HG02884 (cell line): Measurements from ENCODE around the gene ADIPOR2.
"Not testable (repeated sequence)": the region's sequence is repeated elsewhere in the genome, so short reads cannot be mapped to it uniquely, and the experiment has no call there.

Source experiments
- ATAC-seq: cut with Tn5 transposase; IDR thresholded peaks from one replicate; pipeline ENCODE4 v1.9.1; 2021; ENCODE audit warnings: mild to moderate bottlenecking, moderate library complexity; ENCODE audit not compliant: unreplicated experiment

The ADIPOR2 gene

DNA sequence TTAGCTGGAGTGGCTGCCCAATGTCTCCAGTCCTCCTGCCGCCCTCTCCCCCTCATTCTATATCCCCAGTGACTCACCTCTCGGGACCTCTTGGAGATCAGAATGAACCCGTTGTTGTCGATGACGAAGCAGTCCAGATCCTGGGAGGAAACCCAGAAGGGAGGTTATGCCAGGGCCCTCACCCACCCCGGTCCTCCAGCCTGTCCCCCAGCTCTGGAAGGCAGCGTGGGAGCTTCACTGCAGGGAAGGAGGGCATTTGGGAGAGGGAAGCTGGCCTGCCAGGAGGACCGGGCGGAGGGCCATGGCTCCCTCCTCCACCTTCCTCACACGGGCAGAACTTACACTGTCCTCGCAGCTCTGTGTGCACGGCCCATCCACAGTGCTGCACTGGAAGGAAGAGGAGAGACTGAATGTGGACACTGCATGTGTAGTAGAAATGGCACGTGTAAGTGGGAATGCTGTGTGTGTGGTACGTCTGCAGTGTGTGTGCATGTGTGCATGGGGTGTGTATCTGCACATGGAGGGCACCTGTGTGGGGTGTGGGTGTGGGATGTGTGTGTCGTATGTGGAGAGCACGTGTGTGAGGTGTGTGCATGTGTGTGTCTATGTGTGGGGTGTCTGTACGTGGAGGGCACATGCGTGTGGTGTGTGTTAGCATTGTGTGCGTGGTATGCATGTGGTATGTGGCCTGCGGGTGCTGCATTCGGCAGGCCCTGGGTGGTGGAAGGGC lies 119.5 kb downstream of the ADIPOR2 start:
- ATAC-seq, result no peak

DNA sequence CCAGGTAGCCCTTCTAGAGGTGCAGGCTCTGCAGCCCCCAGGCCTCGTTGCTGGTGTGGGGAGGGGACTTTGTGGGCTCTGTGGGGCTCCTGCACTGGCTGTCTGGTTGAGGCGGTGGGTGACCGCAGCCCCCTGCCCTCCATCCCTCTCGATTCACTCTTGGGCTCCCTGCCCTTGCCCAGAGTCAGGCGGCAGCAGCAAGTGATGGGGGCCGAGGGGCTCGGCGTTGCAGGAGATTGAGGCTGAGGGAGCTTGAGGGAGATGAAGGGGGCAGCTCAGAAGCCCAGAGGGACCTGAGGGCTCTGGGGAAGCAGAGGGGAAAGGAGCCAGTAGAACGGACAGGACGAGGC lies 120.0 kb downstream of the ADIPOR2 start:
- no peak for ATAC-seq

DNA sequence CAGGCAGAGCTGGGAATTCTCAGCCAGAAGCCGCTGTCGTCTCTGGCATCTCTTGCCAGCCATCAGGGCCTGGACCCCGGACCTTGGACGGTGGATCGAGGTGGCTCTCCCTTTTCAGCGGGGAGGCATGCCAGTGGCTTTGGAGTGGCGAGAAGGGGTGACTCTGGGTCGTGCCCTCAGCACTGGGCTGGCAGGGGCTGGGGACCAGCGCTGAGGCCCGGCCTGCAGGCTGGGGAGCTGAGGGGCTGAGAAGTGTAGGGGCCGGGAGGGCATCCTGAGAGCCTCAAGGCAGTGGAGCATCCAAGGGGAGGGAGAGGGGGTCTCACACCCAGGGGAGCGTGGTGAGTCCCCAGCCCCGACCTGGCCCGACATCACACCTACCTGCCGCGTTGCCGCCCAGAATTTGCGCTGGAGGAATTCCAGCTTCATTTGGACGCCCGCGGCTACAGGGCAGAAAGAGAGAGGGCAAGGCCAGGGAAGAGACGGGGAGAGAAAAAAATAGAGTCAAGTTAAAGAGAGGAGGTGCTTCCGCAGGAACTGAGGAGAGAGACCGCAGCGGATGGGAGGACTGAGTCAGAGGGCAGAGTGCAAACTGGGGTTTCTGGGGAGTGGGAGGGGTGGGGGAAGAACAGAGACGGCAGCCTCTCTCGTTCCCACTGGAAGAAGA lies 120.5 kb downstream of the ADIPOR2 start:
- no peak for ATAC-seq

DNA sequence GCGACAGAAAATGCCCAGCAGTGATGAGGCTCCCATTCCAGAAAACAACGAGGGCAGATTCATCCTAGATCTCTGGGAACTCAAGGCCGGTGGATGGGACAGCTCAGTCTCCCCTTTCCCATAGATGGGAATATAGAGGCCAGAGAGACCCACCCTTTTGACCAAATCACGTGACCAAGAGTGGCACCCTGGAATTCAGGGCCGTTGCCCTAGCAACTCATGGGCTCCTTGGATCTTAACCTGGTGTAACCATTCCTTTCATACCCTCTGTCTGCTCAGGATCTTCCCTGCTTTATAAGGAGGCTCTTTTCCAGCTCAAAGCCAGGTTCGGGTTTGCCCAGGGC lies 121.0 kb downstream of the ADIPOR2 start:
- no peak for ATAC-seq

DNA sequence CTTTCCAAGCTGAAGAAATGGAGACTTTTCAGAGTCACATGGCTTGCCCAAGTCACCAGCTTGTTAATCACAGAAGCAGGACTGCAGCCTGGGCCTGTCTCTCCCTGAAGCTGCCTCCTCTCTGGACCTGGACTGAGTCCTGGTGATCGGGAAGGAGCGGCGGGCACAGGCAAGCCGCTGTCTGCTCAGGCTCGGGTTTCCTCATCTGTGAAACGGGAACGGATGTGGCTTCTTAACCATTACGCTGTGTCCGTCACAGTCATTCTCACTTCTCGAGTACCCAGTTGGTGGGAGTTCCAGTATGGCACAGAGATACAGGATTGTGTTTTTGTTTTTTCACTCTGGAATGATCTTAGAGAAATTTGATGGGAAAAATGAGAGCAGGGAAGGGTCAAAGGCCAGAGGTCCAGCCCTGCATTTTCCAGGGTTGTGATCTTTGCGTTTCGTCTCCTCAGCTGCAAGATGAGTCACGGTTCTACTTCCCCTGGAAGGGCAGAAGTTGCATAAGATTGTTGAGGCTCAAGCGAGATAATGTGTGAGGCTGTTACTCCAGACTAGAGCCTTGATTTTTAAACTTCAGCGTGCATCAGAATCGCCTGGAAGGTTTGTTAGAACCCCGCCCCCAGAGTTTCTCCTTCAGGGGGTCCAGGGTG lies 121.9 kb downstream of the ADIPOR2 start:
- no peak for ATAC-seq

DNA sequence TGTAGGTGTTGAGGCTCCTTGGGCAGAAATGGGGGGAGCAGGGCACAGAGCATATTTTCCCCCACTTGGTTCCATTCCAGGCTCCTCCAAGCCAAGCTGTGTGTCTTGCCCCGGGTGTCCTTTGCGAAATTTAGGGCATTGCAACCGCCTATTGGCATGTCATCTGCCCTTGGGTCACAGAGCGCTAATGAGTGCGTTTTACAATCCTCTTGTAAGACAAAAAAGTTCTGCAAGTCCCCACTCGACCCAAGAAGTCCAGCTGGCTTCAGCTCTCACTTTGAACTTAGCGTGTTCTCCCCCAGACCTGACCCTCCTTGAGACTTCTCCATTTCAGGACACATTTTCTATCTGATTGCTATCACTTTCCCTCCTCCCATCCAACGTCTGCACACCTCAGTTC lies 123.4 kb downstream of the ADIPOR2 start:
- no peak for ATAC-seq

DNA sequence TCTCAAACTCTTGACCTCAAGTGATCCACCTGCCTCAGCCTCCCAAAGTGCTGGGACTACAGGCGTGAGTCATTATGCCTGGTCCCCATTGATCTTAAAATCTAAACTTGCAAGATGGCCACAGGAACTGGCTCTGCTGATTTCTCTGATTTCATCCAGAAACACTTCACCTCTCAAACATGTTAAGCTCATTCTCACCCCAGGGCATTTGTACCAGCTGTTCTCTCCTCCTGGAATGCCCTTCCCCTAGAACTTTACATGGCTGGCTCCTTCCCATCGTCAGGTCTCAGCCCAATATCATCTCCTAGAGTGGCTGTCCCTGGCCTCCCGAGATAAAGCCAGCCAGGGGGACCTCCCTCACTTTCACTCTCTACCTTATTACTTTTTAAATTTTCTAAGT lies 124.2 kb downstream of the ADIPOR2 start:
- no peak for ATAC-seq

DNA sequence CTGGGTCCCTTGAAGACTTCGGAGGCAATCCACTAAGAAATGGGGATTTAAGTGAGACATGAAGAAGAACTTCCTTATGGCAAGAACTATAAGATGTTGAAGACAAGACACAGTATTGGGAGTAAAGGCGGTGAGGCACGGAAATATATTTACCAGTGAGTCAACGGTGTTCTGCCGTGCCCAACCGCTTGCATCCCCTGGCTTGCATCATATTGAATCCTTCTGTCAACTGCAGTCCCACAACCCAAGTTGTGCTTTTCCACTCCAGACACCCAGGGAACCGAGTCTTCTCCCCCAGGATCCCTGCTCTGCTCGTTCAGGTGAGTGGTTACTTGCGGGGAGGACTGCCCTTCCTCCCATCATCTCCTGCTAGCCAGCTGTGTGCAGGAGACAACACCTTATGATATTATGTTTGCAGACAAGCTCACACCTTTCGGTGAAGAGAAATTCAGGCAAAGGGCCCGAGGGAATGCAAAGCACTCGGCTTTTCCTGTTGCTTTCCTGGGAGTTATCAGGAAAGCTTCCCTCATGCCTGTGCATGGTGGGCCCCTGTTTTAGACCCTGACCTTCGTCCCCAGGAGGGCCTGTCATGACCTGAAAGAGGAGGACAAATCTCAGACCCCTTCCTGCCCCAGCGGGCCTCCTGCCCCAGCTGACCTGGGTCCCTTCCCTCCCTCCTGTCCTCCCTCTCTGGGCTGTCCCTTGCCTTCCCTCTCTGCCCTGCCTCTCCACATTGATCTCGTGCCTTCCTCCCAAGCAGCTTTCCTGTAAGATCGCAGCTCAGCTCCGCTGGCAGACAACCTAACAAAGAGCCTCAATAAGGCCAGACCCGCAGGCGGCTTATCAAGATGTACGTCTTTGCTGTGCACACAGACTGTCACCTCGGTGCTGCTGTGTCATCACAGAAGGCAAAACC lies 125.2 kb downstream of the ADIPOR2 start:
- no peak for ATAC-seq

DNA sequence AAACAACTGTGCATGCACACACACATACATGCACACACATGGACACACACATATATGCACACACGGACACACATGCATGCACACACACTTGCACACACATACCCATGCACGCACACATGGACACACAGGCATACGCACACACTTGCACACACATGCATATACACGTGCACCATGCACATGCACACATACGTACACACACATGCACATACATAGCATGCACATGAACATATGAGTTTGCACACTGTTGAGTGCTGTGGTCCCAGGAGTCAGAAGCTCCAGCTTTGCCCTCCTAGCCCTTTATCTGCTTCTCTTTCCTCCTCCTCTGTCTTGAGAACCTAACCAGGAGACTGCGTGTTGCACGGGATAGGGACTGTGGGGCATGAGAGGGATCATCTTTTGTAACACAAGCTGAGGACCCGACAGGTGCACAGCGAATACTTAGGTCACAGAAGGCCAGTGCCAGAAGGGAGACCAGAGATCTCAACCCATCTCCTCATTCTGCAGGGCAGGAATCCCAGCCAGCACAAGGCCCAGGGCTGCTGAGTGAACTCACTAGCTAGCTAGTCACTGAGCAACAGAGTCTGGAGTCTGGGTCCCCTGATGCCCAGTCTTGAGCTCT lies 126.0 kb downstream of the ADIPOR2 start:
- no peak for ATAC-seq

DNA sequence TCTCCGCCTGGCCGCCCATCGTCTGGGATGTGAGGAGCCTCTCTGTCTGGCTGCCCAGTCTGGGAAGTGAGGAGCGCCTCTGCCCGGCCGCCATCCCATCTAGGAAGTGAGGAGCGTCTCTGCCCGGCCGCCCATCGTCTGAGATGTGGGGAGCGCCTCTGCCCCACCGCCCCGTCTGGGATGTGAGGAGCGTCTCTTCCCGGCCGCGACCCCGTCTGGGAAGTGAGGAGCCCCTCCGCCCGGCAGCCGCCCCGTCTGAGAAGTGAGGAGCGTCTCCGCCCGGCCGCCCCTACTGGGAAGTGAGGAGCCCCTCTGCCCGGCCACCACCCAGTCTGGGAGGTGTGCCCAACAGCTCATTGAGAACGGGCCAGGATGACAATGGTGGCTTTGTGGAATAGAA lies 127.1 kb downstream of the ADIPOR2 start:
- not testable (repeated sequence) for ATAC-seq

DNA sequence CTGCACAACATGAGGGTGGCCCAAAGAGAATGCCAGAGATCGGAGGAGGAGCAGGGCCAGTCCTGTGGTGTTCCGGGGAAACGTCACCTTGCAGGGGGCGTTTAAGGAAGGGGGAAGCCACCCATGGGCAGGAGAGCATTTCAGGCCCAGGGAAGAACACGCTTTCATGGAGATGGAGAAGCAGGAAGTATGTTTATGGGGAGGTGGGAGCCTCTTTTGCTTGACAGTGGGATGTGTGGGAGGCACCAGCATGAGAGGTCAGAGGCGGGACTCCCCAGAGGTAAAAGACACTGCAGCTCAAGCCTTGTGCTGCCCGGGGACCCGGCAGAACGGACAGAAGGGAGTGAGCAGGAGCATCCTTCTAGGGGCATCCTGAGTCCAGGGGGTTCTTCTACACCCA lies 128.2 kb downstream of the ADIPOR2 start:
- no peak for ATAC-seq

DNA sequence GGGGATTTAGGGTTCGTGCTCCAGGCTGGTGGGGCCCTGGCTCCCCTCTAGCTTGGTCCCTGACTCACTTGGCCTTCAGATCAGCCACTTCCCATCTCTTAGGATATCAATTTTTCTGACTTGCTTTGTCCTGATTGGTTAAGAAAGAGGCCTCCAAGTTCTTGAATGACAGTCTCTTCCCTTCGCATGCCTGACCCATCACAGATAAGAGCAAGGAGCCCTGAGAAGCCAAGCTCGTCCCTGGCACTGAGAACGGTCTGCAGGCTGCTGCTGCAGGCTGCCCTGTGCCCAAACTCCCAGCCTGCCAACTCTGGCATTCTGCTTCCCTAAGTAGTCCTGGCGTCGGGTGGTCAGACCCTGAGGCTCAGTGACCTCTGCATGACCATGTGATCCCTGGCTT lies 128.7 kb downstream of the ADIPOR2 start:
- no peak for ATAC-seq

DNA sequence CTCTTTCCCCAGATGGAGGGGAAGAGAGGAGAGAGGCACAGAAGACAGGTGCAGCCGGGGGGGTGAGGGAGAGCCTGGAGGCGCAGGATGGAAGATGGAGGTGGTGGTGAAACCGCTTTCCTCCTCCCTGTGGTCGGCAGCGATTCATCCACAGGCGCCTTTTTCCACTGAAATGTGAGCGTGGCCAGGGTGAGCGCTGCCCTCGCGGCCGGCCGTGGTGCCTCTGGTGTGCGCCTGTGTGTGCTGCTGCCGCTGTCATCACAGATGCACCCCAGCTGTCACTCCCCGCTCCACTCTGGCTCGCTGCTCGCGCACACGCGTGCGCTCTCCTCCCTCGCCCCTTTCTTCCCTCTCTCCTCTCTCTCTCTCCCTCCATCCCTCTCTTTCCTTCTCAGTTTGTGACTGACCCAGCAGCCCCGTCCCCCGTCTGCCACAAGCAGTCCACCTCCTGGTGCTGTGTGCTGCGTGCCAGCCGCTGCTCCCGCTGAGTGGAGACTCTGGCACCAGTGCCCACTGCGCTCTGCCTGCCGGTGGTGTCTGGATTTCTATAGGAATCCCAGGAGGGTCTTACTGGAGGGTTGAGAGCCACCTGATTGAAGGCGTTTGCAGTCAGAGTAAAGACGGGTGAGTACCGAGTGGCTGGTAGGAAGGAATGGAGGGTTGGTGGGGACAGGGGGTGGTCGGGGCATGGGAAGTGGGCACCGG lies 129.5 kb downstream of the ADIPOR2 start, which contains the start of gene LRTM2:
Gene LRTM2 (plus strand): TSS at position 375 of the 705 bp plus-strand sequence. CDS start 7,584 bp downstream, outside the sequence.
- no peak for ATAC-seq

DNA sequence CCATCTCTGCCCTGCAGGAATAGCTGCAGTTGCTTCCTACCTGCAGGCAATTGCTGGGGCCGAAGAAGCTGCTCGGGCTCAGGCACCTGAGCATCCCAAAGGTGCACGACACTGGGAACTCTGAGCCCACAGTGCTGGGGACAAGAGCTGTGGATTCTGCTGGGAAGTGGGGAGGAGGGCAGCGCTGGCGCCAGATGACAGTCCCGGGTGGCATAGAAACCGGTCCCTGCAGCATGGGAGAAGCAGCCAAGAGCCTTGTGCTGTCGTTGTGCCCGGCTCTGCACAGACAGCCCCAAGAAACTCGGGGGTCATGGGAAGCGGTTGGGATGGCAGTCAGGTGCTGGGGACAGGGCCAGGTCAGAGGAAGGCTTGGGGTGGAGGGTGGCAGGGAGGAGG lies 130.0 kb downstream of the ADIPOR2 start:
- no peak for ATAC-seq

DNA sequence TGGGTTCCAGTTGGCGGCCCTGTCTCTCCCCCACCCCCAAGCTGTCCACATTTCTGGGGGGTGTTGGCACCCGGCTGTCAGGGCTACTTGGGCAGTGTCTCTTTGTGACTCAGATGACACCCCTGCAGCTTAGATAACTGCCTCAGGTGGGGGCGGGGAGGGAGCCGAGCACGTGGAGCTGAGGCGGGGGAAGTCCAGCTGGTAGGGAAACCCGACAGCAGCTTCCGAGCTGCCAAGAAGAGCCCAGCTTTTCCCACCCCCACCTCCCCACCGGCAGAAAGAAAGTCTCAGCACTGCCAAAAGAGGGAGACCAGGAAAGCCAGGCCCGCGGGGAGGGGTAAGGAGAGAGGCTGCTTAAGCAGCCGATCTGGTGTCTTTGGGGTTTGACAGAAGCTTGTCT lies 130.9 kb downstream of the ADIPOR2 start:
- no peak for ATAC-seq

DNA sequence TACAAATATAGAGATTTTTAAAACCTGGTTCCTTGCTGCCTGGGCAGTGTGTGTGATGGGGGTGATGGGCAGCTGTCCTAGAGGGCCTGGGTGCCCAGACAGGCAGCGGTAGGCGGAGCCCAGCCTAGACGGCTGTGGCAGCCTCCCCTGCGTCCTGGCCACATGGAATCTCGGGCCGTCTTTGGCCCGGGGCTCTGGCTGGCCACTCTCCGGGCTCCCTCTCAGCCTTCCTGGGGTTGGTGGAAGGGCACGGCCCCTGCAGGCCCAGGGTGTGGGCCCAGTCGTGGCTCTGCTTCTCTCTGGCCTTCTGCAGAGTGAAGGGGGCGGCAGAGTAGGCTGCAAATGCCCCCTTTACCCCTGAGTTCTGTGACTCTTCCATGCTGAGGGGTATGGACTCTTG lies 131.8 kb downstream of the ADIPOR2 start:
- no peak for ATAC-seq

DNA sequence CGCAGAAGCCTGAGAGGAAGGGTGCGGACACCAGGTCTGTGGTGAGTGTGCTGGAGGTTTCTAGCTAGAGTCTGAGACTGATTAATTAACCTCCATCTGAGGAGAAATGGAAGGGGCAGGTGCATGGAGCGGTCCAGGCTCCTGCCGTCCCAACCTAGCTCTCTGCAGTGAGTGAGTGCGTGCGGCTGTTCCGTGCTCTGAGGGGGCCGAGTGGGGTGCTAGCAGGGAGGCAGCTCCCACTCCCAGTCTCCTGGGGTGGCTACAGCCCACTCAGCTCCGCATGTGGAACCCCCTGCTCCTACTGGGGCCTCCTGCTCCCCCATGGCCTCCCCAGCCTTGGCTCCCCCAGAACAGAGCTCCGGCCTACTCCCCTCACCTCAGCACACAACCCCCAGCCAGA lies 132.4 kb downstream of the ADIPOR2 start:
- no peak for ATAC-seq

DNA sequence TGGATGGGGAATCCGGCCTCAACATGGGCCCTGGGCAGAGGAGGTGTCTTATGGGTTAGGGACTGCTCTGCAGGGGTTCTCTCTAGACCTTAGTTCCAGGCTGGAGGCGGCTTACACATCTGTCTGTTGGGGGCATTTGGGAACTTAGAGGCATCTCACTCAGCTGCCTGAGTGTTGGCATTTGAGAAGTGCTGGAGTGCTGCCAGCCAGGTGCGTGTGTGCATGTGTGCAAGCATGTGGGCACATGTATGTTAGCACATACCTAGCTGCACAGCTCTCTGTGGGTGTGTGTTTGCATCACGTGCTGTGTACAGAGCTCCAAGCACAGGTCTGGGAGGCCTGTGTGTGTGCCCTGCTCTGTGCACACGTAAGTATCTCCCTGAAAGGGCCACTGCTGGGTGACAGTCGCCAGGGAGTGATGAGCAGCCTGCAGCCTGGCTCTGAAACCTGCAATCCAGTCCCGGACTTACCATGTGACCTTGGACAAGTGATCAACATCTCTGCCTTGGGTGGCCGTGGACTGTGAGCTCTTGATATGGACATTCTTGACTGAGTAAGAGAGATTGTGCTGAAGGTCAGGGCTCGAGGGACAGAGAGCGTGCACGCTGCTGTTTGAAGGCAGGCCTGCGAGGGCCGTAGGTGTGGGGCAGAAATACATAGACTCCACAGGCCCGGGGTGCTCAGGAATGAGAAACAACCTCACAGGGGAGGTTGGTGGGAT lies 134.7 kb downstream of the ADIPOR2 start:
- no peak for ATAC-seq

DNA sequence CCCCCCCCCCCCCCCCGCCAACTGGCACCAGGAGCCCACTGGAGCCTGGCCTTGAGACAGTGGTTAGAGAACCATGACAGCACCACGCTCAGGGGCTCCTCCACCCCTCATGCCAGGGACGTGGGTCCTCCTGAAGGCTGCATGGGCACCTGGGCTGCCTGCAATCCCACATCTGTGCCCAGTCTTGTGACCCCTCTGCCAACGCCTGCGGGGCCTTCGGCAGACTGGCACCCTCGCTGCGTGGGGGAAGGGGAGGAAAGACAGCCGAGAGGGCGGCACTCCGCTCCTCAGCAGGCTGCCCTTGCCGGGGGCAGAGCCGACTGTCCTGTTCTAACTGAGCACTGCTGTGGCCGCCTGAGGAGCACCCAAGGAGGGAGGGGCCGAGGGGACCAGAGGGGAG lies 135.5 kb downstream of the ADIPOR2 start:
- ATAC-seq, result no peak
